Measurements from ENCODE around the gene ASAP2. TPM values are rescaled to one million over a fixed set of nuclear protein-coding genes. Genes with fewer than 3 reads are reported as not detected.

ASAP2 gene
- polyA plus RNA-seq, 3 donors, result 0.08 to 1.1 (median 0.20) TPM

GRCh38 chr2:9384521-9384920, 177.9 kb downstream of the ASAP2 start:
- 93% methylated on average over 3 of the region's 4 CpGs for WGBS (ENCODE audit: insufficient coverage)
- no peaks in the 10 kb centered on the region for H3K9me3 ChIP-seq (replicated peaks in 1 of 2; ENCODE audit: control insufficient read depth in 1 of 2, insufficient read depth in 1 of 2, low read length in 2 of 2)
- H4K20me1 ChIP-seq (ENCODE audit: insufficient read depth, low read length), result no peaks in the 10 kb centered on the region
- DNase-seq, result no peak
- H3K9ac ChIP-seq (ENCODE audit: insufficient read depth, low read length, poor library complexity, severe bottlenecking), result no peak overlapping the region
- no peaks in the 10 kb centered on the region for H3K27me3 ChIP-seq (ENCODE audit: control insufficient read depth in 2 of 2, insufficient read depth in 2 of 2, low read length in 2 of 2)
- intact Hi-C loops (cut with micrococcal nuclease), result no loop called here
- H3K4me3 ChIP-seq (replicated peaks in 1 of 3; ENCODE audit: low read depth in 2 of 3, low read length in 3 of 3), result no peak overlapping the region
- no peak overlapping the region for H3K27ac ChIP-seq (ENCODE audit: low read depth in 1 of 2, low read length in 2 of 2)
- H3K27me3 Mint-ChIP-seq (ENCODE audit: low read depth in 3 of 3), result peaks cover 0 to 3% (median 1%) of the 10 kb centered on the region in 3 donors
- TF ChIP-seq, protein P1, sequence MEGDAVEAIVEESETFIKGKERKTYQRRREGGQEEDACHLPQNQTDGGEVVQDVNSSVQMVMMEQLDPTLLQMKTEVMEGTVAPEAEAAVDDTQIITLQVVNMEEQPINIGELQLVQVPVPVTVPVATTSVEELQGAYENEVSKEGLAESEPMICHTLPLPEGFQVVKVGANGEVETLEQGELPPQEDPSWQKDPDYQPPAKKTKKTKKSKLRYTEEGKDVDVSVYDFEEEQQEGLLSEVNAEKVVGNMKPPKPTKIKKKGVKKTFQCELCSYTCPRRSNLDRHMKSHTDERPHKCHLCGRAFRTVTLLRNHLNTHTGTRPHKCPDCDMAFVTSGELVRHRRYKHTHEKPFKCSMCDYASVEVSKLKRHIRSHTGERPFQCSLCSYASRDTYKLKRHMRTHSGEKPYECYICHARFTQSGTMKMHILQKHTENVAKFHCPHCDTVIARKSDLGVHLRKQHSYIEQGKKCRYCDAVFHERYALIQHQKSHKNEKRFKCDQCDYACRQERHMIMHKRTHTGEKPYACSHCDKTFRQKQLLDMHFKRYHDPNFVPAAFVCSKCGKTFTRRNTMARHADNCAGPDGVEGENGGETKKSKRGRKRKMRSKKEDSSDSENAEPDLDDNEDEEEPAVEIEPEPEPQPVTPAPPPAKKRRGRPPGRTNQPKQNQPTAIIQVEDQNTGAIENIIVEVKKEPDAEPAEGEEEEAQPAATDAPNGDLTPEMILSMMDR (IDR thresholded peaks at IDR 0.05), result no peak
- peak overlapping the region in 2 of 7 donors; percentile 31 to 64 for H3K27ac Mint-ChIP-seq
- peaks cover 0 to 12% (median 3%) of the 10 kb centered on the region in 7 donors for H3K9me3 Mint-ChIP-seq
- peaks cover 0 to 2% of the 10 kb centered on the region in 2 donors for H3K4me1 ChIP-seq (ENCODE audit: control insufficient read depth in 1 of 2, insufficient read depth in 2 of 2, low read length in 2 of 2)
- no peak overlapping the region for H3K4me3 Mint-ChIP-seq
- H3K36me3 ChIP-seq (replicated peaks in 1 of 2; ENCODE audit: control insufficient read depth in 1 of 2, insufficient read depth in 2 of 2, low read length in 2 of 2), result no peaks in the 10 kb centered on the region
- H3K79me2 ChIP-seq (ENCODE audit: insufficient read depth, low read length), result no peaks in the 10 kb centered on the region
- peaks cover 2 to 10% of the 10 kb centered on the region in 2 donors for H3K36me3 Mint-ChIP-seq
- H3K4me1 Mint-ChIP-seq, result peaks cover 5% of the 10 kb centered on the region
- no peak overlapping the region for H2AFZ ChIP-seq (ENCODE audit: insufficient read depth, low read depth, low read length, poor library complexity, severe bottlenecking)
- H3K4me2 ChIP-seq (replicated peaks; ENCODE audit: extremely low read depth, low read length, poor library complexity, severe bottlenecking), result no peak overlapping the region

DNA sequence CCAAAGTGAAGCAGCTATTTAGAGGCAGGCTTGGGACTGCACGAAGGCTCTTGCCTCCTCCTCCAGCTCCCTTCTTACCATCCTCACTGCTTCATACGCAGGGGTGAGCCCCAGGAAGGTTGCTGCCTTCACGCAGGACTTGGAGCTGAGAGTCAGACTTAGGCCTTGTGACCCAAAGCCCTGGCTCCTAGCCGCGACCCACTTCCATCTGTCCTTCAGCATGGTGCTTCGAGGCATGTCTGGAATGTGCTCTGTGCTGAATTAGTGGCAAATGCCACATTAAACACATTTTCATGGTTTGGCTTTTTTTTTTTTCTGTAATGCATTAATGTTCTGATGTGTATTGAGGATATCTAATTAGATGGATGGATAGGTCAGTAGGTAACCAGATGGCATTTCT, 179.2 kb downstream of the ASAP2 start:
- peaks cover 2 to 11% of the 10 kb centered on the region in 2 donors for H3K36me3 Mint-ChIP-seq
- Histone ChIP-seq H3K36me3 (replicated peaks in 1 of 2; ENCODE audit: control insufficient read depth in 1 of 2, insufficient read depth in 2 of 2, low read length in 2 of 2) (no peaks in the 10 kb centered on the region), H3K4me3 (replicated peaks in 1 of 3; ENCODE audit: low read depth in 2 of 3, low read length in 3 of 3) (no peak overlapping the region), H4K20me1 (ENCODE audit: insufficient read depth, low read length) (no peaks in the 10 kb centered on the region), H3K27ac (ENCODE audit: low read depth in 1 of 2, low read length in 2 of 2) (no peak overlapping the region), H3K9ac (ENCODE audit: insufficient read depth, low read length, poor library complexity, severe bottlenecking) (no peak overlapping the region), H3K79me2 (ENCODE audit: insufficient read depth, low read length) (no peaks in the 10 kb centered on the region), H3K4me1 (ENCODE audit: control insufficient read depth in 1 of 2, insufficient read depth in 2 of 2, low read length in 2 of 2) (peaks cover 0 to 1% of the 10 kb centered on the region in 2 donors), H3K4me2 (replicated peaks; ENCODE audit: extremely low read depth, low read length, poor library complexity, severe bottlenecking) (no peak overlapping the region), H3K9me3 (replicated peaks in 1 of 2; ENCODE audit: control insufficient read depth in 1 of 2, insufficient read depth in 1 of 2, low read length in 2 of 2) (no peaks in the 10 kb centered on the region), H3K27me3 (ENCODE audit: control insufficient read depth in 2 of 2, insufficient read depth in 2 of 2, low read length in 2 of 2) (no peaks in the 10 kb centered on the region), H2AFZ (ENCODE audit: insufficient read depth, low read depth, low read length, poor library complexity, severe bottlenecking) (no peak overlapping the region)
- H3K27ac Mint-ChIP-seq, result no peak overlapping the region
- H3K27me3 Mint-ChIP-seq (ENCODE audit: low read depth in 3 of 3), result peaks cover 0 to 3% (median 1%) of the 10 kb centered on the region in 3 donors
- H3K4me3 Mint-ChIP-seq, result no peak overlapping the region
- WGBS (ENCODE audit: insufficient coverage), result 100% methylated on average over 5 of the region's 6 CpGs
- peaks cover 3% of the 10 kb centered on the region for H3K4me1 Mint-ChIP-seq
- TF ChIP-seq, protein P1 (IDR thresholded peaks at IDR 0.05), result no peak
- no peak for DNase-seq
- peaks cover 0 to 12% (median 3%) of the 10 kb centered on the region in 7 donors for H3K9me3 Mint-ChIP-seq
- intact Hi-C loops (cut with micrococcal nuclease), result no loop called here

Data from CD14-positive monocyte (primary cell).